NCI-H460 (cell line): ENCODE data around the gene KCNF1. TPM values are rescaled to one million over a fixed set of nuclear protein-coding genes. Genes with fewer than 3 reads are reported as not detected.

Experiments
- DNase-seq: peaks from one replicate; pipeline ENCODE4 v3.0.0-alpha.2; 2016; ENCODE audit warnings: low read depth; ENCODE audit errors: extremely low read depth
- total RNA-seq: library from RNA; depleted of rRNA; stranded (reverse); fragments of >200 nt; shearing (Covaris generic); gene quantifications from 2 replicates; pipeline ENCODE4 v1.2.3, GENCODE V29; 2014

The KCNF1 gene
- total RNA-seq, 1 experiment from 2014 or later: 1.6 TPM

GRCh38 chr2:10879624-10880585 is 31.8 kb upstream of the KCNF1 start:
- no peak for DNase-seq

DNA sequence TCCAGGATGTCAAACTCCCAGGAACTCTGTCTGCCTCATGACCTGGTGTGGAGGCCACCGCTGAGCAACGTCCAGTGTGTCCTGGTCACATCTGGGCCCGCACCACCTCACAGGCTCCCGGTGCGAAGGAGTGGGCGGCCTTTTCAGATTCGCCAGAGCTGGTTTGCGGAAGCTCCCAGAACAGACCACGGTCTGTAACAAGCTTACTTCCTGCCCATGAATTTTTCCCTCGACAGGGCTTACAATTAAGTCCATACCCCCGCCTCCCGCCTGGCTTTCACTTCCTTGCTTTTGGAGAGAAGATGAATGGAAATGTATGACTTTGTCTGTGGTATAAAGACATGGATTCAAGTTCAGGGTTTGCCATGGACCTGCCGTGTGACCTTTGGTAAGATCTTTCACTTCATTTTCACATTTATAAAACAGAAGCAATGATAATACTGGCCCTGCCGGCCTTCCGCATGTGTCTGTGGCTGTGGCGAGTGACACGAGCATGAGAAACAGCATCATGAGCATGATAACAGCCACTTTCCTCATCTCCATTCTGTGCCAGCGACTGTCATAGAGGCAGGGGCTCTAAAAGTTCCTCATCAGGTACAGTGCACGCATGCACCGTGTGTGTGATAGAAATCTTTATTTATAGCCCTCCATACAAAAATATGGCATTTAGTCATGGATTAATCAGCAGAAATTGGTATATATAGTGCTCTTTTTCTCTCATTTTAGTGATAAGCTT is 31.0 kb upstream of the KCNF1 start:
- DNase-seq: no peak

DNA sequence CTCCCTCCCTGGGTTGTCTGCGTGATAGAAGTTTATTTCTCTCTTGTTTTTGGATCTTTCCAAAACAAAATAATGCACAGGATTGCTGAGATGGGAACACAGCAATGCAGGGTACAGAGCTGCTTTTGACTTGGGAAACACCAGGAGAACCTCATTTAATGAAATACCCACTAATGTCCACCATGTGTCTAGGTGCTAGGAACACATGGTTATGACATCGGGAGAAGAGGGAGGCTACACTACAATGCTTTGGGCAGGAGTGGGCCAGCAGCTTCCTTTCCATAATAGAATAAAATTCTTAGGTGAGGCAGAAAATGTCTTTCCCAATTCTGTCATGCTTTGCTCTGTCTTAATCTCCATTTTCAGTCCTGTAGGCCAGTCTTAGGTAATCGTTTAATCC is 29.2 kb upstream of the KCNF1 start:
- no peak for DNase-seq

- DNase-seq: no peak
These were observed 28.7 kb upstream of the KCNF1 start for GRCh38 chr2:10883066-10883465.

DNA sequence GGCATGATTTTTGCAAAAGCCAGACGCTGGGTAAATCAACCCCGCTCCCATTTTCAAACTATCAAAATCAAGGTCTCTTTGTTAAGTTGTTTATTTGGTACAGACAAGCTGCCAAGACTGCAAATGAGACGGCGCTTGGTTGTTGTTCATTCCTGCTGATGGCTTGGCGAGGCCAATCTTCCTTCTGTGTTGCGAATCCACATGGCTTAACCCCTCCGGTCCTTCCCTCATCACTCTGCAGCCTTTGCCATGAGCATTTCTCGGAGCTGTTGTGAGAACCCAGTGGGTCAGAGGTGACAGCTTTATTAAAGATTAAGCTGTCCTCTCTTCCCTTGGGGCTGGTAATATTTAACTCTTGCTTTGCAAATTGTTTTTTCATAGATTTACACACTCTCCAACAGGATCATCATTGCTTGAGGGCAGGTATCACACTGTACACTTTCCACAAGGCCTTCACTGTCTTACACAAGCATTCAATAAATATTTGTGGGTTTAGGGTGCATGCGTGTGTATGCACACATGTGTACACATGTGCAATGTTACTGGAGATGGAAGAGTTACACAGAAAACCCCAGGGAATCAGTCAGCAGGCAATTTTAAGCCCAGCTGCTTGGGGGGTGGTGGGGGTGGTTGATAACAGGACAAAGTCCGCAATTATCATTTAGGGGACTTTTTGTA is 27.8 kb upstream of the KCNF1 start:
- DNase-seq: no peak

GRCh38 chr2:10884574-10884975 is 27.2 kb upstream of the KCNF1 start:
- no peak for DNase-seq

DNA sequence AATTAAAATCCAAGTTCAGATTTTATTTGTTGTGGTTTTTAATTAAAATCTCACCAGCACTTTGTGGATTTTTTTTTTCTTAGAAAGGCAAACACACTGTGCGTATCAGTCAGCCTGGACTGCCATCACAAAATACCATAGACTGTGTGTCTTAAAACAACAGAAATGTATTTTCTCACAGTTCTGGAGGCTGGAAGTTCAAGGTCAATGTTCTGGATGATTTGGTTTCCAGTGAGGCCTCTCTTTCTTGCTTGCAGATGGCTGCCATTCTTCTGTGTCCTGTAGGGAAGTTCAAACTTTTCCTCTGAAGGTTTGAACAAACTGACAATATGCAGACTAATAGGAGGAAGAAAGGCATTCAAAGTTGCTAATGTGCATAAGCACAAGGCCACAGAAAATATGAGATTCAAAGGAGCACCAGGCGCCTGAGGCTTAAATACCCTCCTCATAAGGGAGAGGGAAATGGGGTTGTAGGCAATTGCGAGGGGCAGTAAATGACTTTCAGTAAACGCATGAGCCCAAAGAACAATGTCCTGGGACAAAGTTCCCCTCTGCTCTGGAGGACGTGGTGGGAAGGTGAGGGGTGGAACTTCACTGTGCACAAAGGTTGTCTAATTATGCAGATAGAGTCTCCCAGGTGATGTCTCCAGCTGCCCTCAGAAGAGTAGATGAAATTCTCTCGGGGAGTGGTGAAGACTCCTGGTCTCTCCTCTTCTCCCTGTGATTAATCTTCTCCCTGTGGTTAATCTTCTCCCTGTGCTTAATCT is 26.5 kb upstream of the KCNF1 start:
- no peak for DNase-seq

DNA sequence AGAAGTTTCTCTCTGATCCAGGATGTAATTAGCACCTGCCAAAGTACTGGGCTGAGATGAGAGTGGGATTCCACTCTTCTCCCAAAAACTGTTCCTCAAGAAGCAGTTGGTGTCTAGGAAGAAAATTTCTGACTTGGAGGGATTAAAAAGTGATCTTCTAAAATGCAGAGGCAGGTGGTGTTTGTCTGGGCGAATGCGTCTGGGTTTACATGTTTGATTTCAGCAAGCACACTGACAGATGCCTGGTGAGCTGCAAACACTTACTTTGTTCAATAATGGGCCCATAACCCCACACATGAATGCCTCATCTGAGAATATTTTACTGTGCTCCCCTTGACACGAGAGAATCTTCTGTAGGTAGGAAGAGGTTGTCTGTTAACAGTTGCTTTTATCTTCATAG is 24.3 kb upstream of the KCNF1 start:
- no peak for DNase-seq

DNA sequence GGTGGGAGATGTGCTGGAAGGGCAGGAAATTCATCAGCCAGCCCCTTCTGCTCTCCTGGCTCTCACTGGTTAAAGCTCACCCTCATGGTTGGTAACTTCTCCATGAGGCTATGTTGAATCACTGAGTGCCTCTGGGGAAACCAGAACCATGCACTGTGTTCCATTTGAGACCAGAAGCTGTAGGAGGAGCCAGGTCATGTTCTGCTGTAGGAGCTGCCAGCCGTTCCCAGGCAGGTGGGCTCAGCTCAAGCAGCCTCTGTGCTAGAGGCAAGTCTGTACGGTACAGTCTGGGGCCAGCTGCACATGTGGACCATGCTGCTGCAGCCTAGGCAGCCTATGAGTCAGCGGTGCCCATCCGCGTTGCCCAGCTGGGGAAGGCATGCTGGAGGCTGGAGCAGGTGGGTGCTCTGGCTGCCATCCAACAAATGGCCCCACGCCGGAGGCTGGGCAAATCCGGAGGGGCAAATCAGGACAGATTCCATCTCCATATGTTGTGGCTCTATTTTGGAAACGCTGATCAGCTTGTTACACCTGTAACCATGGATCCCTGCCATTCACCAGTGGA is 22.0 kb upstream of the KCNF1 start:
- DNase-seq: no peak

DNA sequence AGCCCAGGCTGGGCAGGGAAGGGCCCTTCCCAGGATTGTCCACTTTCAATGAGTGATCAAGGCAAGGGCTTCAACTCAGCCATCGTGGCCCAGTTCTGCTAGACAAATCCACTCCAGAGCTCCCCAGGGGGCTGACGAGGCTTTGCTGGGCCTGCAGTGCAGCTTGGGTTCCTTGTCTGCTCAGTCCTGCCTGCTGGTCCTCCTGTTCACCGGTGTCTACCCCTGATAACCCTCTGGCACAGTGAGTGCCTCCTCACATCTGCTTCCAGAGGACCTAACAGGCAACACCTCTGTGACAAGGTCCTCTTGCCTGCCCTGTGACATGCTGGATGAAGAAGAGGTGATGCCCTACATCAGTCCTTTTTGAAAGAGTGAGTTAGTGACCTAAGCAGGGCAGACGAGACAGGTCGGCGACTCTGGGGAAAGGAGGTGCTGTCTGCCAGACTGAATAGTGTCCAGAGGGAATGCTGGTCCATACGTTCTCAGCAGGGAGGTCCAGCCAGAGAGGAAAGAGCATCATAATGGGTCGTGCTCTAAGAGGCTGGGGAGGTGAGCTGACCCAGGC is 20.9 kb upstream of the KCNF1 start:
- DNase-seq: no peak

DNA sequence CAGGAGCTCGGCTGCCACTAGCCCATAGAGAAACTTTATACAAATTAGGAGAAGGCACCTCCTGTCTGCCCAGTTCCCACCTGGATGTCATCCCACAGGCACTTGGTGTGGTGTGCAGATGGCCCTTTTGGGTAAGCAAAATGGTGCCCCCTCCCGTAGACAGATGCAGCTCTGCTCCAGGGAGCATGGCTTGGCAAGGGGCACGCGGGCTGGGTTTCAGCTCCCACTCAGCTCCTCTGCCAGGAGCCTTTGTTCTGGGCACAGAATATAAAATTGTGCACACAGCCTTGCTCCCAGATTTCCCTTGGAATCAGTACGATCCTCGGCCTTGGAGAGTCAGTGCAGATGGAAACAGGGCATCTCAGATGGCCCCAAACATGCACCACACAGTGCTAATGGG is 20.3 kb upstream of the KCNF1 start:
- no peak for DNase-seq

- DNase-seq: no peak
These were observed 19.9 kb upstream of the KCNF1 start for GRCh38 chr2:10891848-10892247.

DNA sequence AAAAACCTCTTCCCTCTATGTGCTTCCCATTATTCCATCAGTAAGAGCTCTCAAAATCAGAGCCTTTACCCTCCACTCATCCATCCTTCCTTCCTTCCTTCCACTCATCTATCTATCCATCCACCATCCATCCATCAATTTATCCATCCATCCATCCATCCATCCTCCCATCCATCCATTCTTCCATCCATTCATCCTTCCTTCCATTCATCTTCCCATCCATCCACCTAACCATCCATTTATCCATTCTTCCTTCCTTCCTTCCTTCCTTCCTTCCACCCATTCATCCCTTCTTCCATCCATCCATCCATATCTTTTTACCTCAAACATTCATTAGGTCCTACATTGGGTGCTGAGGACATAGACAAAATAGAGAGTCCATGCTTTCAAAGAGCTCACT is 19.4 kb upstream of the KCNF1 start:
- DNase-seq: no peak

GRCh38 chr2:10892796-10893350 is 18.9 kb upstream of the KCNF1 start:
- DNase-seq: no peak

DNA sequence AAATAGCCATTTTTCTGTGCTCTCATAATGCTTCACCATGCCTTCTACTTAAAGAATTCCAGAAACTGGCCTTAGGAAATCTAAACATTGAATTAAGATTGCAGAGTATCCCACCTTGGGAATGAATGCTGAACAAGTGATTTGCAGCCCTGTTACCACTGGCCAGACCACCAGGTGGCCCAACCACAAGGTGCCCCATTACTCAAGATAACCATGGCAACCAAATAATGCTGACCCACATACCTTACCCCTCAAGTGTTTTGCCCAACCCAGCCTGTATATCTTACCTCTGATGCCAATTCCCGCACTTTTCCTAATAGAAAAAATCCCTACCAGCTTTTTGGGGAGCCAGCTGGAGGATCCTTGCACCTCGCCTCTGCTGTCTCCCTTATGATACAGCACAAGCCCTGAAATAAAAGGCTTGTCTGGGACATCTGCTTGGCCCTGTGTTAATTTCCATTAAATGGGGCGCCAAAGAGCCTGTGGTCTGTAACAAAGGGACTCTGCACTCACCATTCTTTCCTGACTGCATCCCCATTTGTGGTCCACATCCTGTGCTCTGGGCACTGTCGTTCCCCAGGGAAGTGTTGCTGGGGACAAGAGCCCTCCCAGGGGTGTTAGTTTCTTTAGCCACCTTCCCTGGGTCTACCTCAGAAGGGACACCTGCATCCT is 17.3 kb upstream of the KCNF1 start:
- DNase-seq: no peak

GRCh38 chr2:10895231-10895630 is 16.5 kb upstream of the KCNF1 start:
- DNase-seq: no peak

DNA sequence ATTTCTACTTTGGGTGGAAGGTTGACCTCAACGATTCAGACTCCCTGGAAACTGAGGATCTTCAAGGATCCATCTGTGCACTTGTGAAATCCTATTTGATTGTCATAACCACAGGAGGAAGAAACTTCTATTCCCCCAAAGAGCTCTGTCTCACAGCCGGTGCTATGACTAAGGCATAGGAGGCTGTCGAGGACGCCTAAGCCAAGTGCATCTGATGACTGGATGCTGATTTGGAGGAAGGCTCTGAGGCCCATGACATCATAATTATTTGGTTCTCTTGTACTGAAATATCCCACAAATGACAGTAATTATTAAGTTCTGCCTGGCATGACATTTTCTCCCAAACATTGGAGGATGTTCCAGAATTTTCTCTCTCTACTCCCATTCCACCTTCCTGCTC is 13.8 kb upstream of the KCNF1 start:
- DNase-seq: no peak

GRCh38 chr2:10900216-10901109 is 11.3 kb upstream of the KCNF1 start:
- DNase-seq: peak; percentile 15
